ENCODE results near the gene MMP3.

DNA sequence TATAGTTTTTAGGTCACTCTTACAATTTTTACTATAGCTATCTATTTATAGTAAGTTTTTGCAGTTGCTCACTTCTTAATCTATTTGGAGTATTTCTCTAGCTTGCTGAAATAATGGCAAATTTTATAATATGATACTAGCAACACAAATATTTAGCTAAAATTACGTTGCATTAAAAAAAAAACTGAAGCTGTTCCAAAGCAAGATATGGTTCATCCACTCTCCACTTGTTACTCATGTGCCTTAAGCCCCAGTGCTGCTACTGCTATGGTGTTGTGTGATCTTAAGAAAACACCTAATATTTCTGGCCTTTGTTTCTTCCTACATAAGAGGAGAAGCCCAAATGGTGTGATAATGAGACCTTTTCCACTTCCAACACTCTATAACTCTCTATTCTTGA is 479 bp downstream of the MMP3 start:
- TF ChIP-seq, protein P1, sequence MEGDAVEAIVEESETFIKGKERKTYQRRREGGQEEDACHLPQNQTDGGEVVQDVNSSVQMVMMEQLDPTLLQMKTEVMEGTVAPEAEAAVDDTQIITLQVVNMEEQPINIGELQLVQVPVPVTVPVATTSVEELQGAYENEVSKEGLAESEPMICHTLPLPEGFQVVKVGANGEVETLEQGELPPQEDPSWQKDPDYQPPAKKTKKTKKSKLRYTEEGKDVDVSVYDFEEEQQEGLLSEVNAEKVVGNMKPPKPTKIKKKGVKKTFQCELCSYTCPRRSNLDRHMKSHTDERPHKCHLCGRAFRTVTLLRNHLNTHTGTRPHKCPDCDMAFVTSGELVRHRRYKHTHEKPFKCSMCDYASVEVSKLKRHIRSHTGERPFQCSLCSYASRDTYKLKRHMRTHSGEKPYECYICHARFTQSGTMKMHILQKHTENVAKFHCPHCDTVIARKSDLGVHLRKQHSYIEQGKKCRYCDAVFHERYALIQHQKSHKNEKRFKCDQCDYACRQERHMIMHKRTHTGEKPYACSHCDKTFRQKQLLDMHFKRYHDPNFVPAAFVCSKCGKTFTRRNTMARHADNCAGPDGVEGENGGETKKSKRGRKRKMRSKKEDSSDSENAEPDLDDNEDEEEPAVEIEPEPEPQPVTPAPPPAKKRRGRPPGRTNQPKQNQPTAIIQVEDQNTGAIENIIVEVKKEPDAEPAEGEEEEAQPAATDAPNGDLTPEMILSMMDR (IDR thresholded peaks at IDR 0.05) = no peak
- TF ChIP-seq EP300 (IDR thresholded peaks at IDR 0.05; ENCODE audit: low read depth) = no peak

All from transverse colon (tissue), 3 donors.